GM18519 (cell line): ENCODE results near the gene PUSL1.

ENCODE experiments used
- ATAC-seq: cut with Tn5 transposase; IDR thresholded peaks from one replicate; pipeline ENCODE4 v1.9.1; 2021; ENCODE audit warnings: mild to moderate bottlenecking, moderate library complexity; ENCODE audit not compliant: unreplicated experiment, low FRiP score

The PUSL1 gene

DNA sequence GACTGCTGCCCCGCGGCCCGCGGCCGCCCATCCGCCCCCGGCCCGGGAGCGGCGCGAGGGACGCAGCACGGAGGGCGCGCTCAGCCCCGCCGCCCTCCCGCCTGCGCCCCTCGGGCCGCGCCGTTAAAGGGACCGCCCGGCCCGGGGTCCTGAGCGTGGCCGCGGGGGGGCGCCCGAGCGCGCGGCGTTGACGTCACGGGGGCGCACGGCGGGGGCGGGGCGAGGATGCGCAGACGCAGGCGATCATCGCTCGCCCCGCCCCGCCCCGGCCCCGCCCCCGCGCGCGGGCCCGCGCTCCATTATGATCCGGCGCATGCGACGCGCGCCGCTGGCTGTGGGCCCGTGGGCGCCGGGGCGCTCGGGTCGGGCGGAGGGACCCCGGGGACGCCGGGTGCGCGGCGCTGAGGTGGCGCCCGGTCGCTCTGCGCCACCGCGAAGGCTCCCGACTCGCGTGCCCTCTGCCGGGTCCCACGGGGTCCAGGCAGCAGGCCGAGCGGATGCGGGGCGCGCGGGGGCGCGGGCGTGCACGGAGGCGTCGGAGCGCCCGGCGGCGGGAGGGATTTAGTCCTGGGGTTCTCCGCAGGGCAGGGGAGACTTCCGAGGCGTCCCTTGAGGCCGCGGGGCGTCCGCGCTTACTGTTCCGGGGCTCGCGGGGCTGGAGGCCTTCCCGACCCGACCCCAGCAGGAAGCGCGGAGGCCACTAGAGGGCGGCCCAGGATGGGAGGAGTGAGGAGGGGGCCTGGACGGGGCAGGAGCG is 41.0 kb downstream of the PUSL1 start, which contains the start of gene DVL1:
TSS of gene DVL1 (minus strand) at position 163 of the 757 bp plus-strand sequence. CDS start 353 bp downstream, outside the sequence.
- ATAC-seq: peak; percentile 41

DNA sequence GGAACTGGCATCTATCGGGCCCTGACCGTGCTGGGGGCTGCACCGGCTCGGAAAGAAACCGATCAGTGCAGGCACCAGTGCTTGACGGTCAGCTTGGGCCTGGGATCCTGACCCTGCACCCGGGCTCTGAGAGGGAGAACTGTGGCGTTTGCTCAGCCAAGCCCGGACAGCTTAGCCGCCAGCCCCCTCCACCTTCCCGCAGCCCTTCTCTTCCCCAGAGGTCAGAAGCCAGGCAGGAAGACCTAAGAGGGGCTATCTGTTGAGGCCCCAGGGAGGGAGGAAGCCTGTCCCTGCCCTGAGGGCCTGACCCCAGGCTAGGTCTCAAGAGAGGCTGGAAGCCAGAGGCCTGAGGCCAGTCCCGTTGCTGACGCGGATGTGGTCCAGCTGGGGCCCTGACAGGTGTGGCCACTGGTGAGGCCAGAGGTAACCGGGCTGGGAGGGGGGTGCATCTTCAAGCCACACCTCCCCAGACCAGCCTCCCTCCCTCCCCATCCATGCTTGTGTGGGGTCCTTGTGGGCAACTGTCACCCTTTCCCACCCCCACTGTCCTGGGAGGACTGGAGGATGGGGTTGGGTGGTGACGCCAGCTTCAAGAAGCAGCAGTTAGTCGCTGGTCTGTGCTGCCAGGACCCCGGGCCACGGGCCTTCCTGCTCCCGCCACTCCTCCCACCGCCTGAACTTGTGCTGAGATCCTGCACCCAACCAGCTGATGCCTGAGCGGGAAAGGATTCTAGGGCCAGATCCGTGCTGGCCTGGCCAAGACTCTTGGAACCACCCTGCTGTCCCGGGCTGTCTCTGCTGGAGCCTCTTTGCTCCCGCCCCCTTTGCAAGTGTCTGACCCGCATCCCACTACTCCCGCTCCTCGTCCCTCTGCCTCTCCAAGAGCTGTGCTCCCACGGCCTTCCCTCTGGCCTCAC is 43.4 kb downstream of the PUSL1 start:
- no peak for ATAC-seq

DNA sequence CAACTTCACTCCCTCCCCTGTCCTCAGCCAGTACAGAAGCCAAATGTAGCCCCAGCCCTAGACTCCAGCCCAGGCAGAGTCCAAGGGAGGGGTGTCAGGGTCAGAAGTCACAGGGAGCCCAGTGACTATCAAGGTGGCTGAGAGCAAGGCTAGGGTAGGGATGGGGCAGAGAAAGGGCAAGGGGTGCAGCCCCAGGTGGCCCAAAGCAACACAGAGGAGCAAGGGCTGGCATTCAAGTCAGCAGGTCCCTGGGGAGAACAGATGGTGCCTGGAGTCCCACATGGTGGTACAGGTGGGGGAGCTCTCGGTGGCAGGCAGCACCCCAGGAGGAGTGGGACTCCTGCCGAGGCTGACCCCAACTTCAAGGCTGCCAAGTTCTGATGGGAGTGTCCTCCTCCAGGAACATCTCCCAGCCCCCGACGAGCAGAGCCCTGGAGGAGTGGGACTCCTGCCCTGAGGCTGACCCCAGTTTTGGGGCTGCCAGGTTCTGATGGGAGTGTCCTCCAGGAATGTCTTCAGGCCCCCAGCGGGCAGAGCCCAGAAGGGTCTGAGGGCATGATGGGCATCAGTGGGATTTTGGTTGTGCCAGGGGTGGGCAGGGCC is 44.5 kb downstream of the PUSL1 start:
- no peak for ATAC-seq

DNA sequence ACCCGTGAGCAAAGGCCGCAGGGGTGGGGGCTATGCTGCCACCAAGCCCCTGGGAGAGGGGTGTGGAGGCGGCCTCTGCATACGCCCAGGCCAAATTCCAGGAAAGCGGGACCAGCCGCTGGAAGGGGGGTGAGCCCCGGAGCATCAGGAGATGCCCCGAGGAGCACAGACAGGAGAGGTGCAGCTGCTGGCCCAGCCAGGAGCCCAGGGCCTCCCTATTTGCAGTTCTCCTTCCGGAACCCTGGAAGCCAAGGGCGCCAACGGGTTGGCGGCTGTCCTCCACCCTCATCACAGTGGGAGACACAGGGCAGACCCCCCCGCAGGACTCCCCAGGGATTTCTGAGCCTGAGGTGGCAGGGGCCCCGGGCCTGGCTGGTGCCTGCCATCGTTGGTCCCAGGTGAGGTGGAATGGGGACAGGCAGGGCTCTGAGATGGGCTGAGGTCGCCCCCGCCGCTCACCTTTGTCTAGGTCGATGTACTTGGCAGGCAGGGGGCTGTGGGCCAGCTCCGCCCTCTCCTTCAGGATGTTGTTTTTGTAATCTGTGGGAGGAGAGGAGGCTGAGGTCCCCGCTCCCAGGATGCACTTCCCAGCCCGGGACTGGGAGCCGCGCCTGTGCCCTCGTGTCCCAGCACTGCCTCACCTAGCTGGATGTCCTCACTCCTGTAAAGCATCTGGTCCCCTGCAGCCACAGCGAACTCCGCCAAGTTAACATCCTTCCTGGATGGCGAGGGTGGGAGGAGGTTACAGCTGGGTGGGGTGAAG is 45.2 kb downstream of the PUSL1 start:
- no peak for ATAC-seq

DNA sequence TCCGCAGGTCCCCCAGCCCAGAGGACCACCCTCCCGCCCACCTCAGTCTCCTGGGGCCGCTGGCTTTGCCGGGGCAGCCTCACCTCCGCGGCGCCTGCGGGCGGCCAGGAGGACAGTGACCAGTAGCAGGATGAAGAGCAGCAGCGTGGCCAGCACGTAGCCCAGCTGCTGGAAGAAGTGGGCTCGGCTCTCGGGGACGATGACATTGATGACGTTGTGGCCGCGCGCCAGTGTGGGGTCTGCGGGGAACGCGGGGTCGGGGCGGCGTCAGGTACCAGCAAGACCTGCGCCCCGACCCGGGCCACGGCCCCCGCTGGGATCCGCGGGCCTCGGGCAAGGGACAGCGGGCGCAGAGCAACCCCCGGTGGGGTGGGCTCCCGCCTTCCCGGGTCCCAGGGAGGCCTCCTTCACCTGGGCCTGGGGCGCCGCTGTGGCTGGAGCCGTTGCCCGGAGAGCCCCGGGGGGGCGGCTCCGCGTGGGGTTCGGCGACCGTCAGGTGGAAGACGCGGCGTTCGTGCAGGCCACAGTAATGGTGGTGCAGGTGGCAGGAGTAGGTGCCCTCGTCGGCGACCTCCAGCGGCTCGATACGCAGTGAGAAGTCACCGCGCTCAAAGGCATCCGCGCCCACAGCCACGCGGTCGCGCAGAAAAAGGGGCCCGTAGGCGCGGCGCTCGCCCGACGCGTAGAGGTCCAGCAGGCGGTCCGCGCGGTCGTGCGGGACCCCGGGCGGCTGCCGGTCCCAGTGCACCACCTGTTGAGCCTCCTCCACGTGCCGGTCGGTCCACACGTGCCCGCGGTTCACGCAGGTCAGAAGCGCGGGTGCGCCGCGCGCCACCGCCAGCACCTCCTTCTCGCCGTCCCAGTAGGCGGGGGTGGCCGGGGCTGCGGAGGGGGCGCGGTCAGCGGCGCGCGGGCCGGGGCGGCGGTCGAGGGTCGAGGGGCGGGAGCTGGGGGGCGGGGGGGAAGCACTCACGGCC is 46.2 kb downstream of the PUSL1 start:
- ATAC-seq: no peak

DNA sequence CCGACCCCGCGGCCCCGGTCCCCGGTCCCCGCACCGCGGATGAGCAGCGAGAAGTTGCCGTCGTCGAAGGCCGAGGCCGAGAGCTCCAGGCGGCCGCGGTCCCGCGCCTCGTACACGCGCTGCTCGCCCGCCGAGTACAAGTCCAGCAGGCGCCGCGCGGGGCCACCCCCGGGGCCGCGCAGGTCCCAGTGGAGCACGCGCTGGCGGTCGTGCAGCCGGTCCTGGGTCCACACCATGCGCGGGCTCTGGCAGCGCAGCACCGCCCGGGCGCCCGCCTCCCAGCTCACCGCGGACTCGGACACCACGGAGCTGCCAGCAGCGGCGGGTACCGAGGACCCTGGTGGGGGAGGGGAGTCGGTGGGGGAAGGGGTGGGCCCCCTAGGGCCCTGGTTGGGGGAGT is 47.0 kb downstream of the PUSL1 start:
- ATAC-seq: no peak

DNA sequence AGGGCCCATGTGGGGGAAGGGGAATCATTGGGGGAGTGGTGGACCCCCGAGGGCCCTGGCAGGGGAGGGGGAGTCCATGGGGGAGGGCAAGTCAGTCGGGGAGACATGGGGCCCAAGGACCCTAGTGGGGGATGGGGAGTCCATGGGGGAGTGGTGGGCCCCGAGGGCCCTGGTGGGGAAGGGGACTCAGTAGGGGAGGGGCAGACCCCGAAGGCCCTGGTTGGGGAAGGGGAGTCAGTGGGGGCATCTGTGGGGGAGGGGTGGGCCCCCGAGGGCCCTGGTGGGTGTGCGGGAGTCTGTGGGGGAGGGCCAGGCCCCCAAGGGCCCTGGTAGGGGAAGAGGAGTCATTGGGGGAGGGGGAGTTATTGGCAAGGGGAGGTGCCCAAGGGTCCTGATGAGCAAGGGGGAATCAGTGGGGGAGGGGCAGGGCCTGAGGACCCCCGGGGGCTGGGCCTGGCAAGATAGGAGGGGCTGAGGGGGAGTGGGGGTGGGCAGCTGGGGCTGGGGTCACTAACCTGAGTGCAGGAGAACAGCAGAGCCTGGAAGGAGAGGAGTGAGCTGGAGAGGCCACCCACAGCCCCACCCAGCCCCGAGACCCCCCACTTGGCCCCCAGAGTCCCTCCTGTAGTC is 47.9 kb downstream of the PUSL1 start:
- no peak for ATAC-seq

DNA sequence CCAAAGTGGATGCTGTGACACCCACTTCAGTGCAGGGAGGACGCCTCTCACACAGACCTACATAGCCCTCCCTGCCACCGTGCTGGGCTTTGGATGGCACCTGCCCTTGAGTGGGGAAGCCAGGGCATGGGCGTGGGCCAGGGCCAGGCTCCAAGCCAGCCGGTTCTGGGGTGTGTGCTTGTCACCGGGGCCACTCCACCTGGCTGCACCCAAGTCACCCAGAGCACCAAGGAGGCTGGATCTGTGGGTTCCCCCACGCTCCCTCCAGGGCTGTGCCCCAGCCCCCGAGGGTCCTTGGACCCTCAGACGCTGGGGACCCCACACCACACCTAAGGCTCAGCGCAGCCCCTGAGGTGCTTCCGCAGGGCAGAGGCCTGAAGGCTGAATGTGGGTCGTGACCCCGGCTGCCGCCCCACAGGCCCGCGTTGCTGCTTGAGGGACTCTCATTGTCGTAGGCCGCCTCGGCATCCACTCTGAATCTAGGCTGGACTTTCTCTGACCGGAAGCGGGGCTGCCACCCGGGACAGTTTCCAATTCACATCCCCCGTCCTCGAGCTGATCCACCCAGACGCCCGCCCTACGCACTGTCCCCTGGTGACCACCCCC is 48.5 kb downstream of the PUSL1 start:
- ATAC-seq: no peak

DNA sequence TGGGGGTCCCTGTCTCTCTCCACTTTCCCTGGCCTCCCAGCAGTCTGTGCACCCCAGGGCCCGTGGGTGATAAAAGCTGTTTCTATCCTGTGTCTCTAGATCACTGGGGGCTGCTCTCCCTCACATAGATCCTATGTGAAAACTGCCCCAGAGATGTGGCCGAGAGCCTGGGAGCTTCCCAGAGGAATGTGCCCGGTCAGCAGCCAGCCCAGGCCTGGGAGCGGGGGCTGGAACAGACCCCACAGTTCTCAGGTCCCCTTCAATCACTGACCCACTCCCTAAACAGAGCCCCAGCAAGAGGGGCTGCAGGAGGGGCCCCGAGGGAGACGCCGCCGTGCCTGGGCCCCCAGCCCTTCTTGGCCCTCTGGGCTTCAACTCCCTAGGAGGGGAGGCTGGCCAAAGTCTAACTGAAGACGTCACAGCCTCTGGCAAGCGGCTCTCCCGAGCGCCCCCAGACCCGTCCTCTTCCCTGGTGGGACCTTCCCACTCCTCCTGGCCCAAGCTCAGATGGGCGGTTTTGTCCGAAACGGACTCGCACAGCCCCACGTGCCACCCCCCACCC is 49.6 kb downstream of the PUSL1 start:
- no peak for ATAC-seq

DNA sequence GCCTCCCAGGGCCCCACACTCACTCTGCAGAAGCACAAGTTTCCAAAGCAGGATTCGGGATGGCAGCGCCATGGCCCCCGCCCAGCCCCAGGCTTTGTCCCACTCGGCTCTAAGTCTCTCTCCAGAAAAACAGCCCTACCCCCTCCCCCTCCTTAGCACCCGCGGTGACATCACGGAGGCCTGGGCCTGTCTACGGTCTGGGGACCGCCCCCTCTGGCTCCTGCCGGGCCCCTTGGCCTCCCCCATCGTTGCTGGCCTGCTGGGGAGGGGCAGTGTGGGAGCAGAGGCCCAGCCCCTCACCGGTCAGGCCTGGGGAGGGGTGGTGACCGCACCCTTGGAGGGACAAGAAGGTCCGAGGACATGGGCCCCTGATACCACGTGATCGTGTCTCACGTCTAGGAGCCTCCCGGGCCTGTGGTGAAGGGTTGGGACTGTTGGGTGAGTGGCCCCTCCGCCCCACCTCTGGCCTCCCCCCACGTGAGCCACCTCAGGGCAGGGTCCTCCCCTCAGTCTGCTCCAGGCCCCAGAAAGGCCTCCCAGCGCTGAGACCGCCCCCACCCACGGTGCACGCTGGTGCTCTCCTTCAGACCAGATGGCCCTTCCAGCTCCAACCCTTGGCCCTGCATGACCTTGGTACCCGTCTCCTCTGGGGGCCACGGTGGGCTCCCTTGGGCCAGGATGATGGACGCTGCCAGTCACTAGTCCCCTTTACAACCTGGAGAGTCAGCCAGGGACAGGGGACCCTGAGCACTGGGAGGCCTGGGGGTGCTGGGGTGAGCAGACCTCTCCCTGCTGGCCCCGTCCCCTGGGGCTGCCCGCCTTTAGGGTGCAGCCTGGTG is 50.3 kb downstream of the PUSL1 start, which contains the start of gene MXRA8:
TSS of gene MXRA8 (minus strand) at position 123 of the 839 bp plus-strand sequence. CDS start at position 72, 51 bp downstream.
- no peak for ATAC-seq

DNA sequence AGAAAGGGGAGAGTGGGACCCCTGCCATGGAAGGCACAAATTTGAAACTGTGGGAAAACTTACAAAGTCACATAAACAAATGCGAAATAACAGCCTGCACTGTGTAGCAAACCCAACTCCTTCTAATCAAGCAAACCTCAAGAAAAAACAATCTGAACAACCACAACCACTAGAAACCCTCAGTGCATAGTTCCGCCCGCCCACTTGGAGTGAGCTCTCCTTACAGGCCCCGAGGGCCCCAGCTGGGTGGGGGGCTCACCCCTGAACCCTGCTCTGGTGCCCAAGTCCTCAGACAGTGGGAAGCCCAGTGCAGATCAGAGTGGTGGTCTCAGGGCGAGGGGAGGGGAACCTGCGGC is 50.9 kb downstream of the PUSL1 start:
- ATAC-seq: no peak

DNA sequence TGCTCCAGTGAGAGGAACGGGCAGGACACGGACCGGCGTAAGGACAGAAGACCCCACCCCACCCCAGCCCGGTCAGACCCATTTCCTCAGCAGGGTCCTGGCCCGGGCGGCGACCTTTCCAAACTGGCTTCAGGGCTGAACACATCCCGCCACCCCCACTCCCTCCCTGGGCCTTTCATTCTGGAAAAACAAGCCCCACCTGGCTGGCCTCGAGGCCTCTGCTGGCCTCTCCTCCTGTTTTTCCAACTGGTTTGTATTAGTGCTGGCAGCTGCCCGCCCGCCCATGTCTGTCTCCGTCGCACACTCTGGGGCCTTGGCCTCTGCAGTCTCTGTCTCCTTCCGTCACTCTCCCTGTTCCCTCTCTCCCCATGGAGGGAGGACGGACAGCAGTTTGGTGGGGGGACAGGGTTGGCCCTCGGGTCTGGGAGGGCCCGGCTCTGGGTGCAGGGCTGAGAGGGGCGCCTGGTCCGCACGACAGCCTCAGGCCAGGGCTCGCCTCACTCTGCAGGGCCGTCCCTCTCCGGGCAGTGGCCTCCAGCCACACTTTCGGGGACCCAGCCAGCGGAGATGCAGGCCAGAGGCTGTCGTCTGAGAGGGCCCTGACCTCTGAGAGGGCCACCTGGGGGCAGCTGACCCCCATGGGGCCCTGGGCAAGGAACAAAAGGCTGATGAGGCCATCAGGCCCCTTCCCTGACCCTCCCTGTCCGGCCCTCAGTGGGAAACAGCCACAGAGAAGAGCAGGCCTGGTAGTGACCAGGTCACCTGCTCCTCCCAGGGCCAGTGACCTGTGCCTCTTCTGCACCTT is 51.5 kb downstream of the PUSL1 start:
- ATAC-seq: no peak

DNA sequence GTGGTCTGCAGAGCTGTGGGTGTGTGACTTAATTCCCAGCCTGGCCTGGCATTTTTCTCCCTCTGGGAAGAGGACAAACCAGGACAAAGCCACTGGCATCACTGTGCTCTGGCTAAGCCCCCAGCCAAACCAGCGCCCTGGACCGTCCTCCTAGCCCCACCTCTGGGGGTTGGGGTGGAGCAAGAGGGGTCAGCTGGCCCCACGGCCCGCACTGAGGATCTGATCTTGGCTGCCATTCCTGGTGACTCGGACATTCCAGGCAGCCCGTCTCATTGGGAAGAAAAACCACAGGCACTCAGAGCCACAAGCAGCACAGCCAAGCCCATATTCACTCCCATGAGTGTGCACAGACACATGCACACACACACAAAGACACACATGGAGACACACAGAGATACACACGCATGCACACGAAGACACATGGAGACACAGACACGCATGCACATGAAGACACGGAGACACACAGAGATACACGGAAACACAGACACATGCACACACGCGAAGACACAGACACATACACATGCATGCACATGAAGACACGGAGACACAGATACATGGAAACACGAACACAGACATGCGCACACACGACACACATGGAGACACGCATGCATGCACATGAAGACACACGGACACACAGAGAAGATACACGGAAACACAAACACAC is 52.2 kb downstream of the PUSL1 start:
- no peak for ATAC-seq
